ENCODE data around the gene KIF5C.
A peak's percentile ranks its signal among the peaks of the same experiment; 100 is the strongest.

Gene KIF5C

GRCh38 chr2:148874868-148875341 lies at the start of gene KIF5C:
Gene KIF5C (plus strand): TSS chr2:148875227. CDS start chr2:148875618, 391 bp downstream.
- Histone ChIP-seq H3K4me2 (ENCODE audit: low read length) (peak within 1 kb of the TSS; percentile 50), H3K4me3 (ENCODE audit: low read depth, low read length) (peak within 1 kb of the TSS; percentile 35), H2AFZ (peak within 1 kb of the TSS; percentile 82), H3K36me3 (ENCODE audit: control insufficient read depth, insufficient read depth, low read length) (no peaks in the 10 kb centered on the region), H3K79me2 (no peaks in the 10 kb centered on the region), H3K9me3 (ENCODE audit: control insufficient read depth, low read length) (no peaks in the 10 kb centered on the region), H3K27ac (no peak within 1 kb of the TSS), H3K27me3 (ENCODE audit: control insufficient read depth, insufficient read depth, low read length) (no peaks in the 10 kb centered on the region), H3K4me1 (no peaks in the 10 kb centered on the region), H3K9ac (no peak within 1 kb of the TSS)
- TF ChIP-seq CTCF (IDR thresholded peaks at IDR 0.05): no peak

- H3K9me3 ChIP-seq (ENCODE audit: control insufficient read depth, low read length): no peaks in the 10 kb centered on the region
- H3K4me1 ChIP-seq: no peaks in the 10 kb centered on the region
- no peak overlapping the region for H3K4me2 ChIP-seq (ENCODE audit: low read length)
- TF ChIP-seq CTCF (IDR thresholded peaks at IDR 0.05): no peak
- H2AFZ ChIP-seq: no peak overlapping the region
- H3K9ac ChIP-seq: no peak overlapping the region
- no peak overlapping the region for H3K4me3 ChIP-seq (ENCODE audit: low read depth, low read length)
- H3K27ac ChIP-seq: no peak overlapping the region
- no peaks in the 10 kb centered on the region for H3K36me3 ChIP-seq (ENCODE audit: control insufficient read depth, insufficient read depth, low read length)
- H3K79me2 ChIP-seq: no peaks in the 10 kb centered on the region
- no peaks in the 10 kb centered on the region for H3K27me3 ChIP-seq (ENCODE audit: control insufficient read depth, insufficient read depth, low read length)
Observed at GRCh38 chr2:148826791-148827190, 48.2 kb upstream of the KIF5C start.

- no peak for TF ChIP-seq CTCF (IDR thresholded peaks at IDR 0.05)
- no peak overlapping the region for H3K9ac ChIP-seq
- H3K4me2 ChIP-seq (ENCODE audit: low read length): no peak overlapping the region
- no peaks in the 10 kb centered on the region for H3K79me2 ChIP-seq
- no peaks in the 10 kb centered on the region for H3K27me3 ChIP-seq (ENCODE audit: control insufficient read depth, insufficient read depth, low read length)
- H3K4me3 ChIP-seq (ENCODE audit: low read depth, low read length): no peak overlapping the region
- no peaks in the 10 kb centered on the region for H3K4me1 ChIP-seq
- no peaks in the 10 kb centered on the region for H3K36me3 ChIP-seq (ENCODE audit: control insufficient read depth, insufficient read depth, low read length)
- no peaks in the 10 kb centered on the region for H3K9me3 ChIP-seq (ENCODE audit: control insufficient read depth, low read length)
- no peak overlapping the region for H2AFZ ChIP-seq
- no peak overlapping the region for H3K27ac ChIP-seq
Observed at GRCh38 chr2:148828941-148829340, 46.1 kb upstream of the KIF5C start.

- H3K4me2 ChIP-seq (ENCODE audit: low read length): no peak overlapping the region
- no peaks in the 10 kb centered on the region for H3K36me3 ChIP-seq (ENCODE audit: control insufficient read depth, insufficient read depth, low read length)
- H3K27ac ChIP-seq: no peak overlapping the region
- TF ChIP-seq CTCF (IDR thresholded peaks at IDR 0.05): no peak
- H3K4me3 ChIP-seq (ENCODE audit: low read depth, low read length): no peak overlapping the region
- H3K9me3 ChIP-seq (ENCODE audit: control insufficient read depth, low read length): no peaks in the 10 kb centered on the region
- H3K79me2 ChIP-seq: no peaks in the 10 kb centered on the region
- no peak overlapping the region for H3K9ac ChIP-seq
- no peak overlapping the region for H2AFZ ChIP-seq
- H3K4me1 ChIP-seq: no peaks in the 10 kb centered on the region
- no peaks in the 10 kb centered on the region for H3K27me3 ChIP-seq (ENCODE audit: control insufficient read depth, insufficient read depth, low read length)
Observed at GRCh38 chr2:148829618-148830017, 45.4 kb upstream of the KIF5C start.

GRCh38 chr2:148832637-148833036 lies 42.4 kb upstream of the KIF5C start:
- Histone ChIP-seq H3K9me3 (ENCODE audit: control insufficient read depth, low read length) (no peaks in the 10 kb centered on the region), H3K4me3 (ENCODE audit: low read depth, low read length) (no peak overlapping the region), H3K79me2 (no peaks in the 10 kb centered on the region), H3K4me1 (no peaks in the 10 kb centered on the region), H3K36me3 (ENCODE audit: control insufficient read depth, insufficient read depth, low read length) (no peaks in the 10 kb centered on the region), H3K4me2 (ENCODE audit: low read length) (no peak overlapping the region), H3K9ac (no peak overlapping the region), H3K27me3 (ENCODE audit: control insufficient read depth, insufficient read depth, low read length) (no peaks in the 10 kb centered on the region), H2AFZ (no peak overlapping the region), H3K27ac (no peak overlapping the region)
- no peak for TF ChIP-seq CTCF (IDR thresholded peaks at IDR 0.05)
